HT1080 (cell line): ENCODE results near the gene CCT5. TPM values are rescaled to one million over a fixed set of nuclear protein-coding genes. Genes with fewer than 3 reads are reported as not detected.

Source experiments
- DNase-seq: peaks from one replicate; pipeline ENCODE4 v3.0.0-alpha.2; 2015; ENCODE audit warnings: low read depth
- polyA plus RNA-seq, 2 experiments: library from polyadenylated mRNA; depleted of rRNA; stranded (reverse); fragments of >200 nt; gene quantifications; 2 replicates each; pipeline ENCODE4 v1.2.3, GENCODE V29; 2015
- total RNA-seq: library from RNA; depleted of rRNA; stranded (reverse); fragments of >200 nt; shearing (Covaris generic); gene quantifications from 2 replicates; pipeline ENCODE4 v1.2.3, GENCODE V29; 2014; rRNA removed

CCT5 gene
- 1,655 and 1,707 TPM in 2 replicates for total RNA-seq
- polyA plus RNA-seq (2015; cell fraction: cytosol; rRNA removed) = 977 and 997 TPM in 2 replicates
- polyA plus RNA-seq (2015; cell fraction: nucleus; rRNA removed) = 1,249 and 1,506 TPM in 2 replicates

- peak; percentile 94 for DNase-seq
Measured at GRCh38 chr5:10249948-10250805, at the start of gene CCT5. TSS of gene CCT5 (plus strand) at chr5:10250280. CDS start at chr5:10250341, 61 bp downstream.

DNA sequence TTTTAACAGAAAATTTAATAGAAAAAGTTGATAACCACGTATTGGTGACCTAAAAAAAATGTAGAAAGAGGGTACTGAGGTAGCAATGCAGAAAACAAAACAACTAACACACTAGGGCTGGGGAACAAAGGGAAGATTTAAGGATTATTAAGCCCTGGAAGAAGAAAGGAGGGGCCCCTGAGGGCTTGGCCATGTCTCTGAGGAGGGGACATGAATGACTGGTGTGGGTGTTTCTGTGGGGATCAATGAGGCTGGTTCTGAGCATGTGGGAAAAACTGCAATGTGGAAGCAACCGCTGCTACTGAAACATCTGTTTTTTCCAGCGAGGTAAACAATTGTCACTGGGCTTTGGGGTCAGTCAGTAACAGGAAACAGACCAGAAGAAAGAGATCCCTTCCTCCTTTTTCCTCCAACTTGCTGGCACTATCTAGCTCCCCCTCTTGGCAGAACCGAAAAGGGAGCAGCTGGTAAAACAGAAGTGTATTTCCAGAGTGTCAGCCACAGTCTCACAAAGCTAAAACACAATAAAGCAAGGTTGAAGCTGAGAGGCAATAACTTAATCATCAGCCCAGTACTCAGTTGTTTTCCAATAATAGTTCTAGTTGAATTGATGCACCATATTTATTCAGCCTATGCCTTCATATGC lies 48.7 kb upstream of the CCT5 start:
- no peak for DNase-seq

- DNase-seq = no peak
Measured at GRCh38 chr5:10202089-10202910, 47.8 kb upstream of the CCT5 start.

- no peak for DNase-seq
Measured at GRCh38 chr5:10209004-10209403, 41.1 kb upstream of the CCT5 start.

GRCh38 chr5:10213316-10213715 lies 36.8 kb upstream of the CCT5 start:
- DNase-seq = no peak

GRCh38 chr5:10214041-10214440 lies 36.0 kb upstream of the CCT5 start:
- no peak for DNase-seq

DNA sequence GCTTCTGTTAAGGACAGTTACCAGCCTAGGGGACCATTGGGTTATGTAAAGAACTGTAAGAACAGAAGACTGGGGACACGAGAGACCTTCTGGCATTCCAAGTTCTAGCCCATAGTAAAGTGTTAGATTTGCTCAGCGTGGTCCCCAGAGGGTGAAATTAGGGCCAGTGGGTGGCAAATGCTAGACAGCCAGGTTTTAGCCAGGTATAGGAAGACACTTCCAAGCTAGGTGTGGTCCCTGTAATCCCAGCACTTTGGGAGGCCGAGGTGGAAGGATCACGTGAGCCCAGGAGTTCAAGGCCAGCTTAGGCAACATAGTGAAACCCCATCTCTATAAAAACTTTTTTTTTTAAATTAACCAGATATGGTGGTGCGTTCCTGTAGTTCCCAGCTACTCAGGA lies 34.7 kb upstream of the CCT5 start:
- no peak for DNase-seq

GRCh38 chr5:10216107-10216506 lies 34.0 kb upstream of the CCT5 start:
- no peak for DNase-seq

- no peak for DNase-seq
Measured at GRCh38 chr5:10218658-10219057, 31.4 kb upstream of the CCT5 start.

- DNase-seq = no peak
Measured at GRCh38 chr5:10219068-10219467, 31.0 kb upstream of the CCT5 start.

DNA sequence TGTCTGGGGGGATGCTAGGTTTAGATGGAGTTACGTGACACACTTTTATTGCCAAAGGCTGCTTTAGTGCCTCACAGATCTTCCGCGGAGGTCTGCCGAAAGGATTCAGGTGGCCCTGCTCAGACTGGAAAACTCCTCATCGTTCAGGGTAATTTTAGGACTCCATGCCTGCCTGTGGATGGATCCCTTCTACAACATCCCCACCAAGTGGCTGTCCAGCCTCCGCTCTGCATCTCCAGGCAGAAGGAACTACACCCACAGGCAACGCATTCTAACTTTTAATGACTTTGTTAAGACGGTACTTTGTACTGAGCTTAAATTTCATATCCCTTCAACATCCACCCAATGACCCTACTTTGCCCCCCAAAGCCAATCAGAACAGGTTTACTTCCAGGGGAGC lies 29.8 kb upstream of the CCT5 start:
- DNase-seq = no peak

DNA sequence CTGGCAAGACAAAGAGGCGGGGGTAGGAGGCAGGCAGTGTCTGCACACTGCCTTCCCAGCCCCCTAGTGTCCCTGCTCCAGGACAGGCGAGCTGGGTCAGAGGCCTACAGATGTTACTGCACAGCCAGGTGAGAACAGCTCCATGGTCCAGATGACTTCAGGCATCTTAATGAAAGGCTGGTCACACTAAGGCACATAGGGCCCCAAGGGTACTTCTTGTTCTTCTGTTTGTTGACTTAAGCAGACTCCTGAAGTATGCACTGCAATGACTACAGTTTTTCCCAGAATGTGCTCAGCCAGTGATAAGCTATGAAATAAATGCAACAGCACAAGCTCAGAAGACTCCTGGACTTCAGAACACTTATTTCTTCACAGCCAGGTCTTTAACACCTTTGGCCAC lies 27.8 kb upstream of the CCT5 start:
- no peak for DNase-seq

DNA sequence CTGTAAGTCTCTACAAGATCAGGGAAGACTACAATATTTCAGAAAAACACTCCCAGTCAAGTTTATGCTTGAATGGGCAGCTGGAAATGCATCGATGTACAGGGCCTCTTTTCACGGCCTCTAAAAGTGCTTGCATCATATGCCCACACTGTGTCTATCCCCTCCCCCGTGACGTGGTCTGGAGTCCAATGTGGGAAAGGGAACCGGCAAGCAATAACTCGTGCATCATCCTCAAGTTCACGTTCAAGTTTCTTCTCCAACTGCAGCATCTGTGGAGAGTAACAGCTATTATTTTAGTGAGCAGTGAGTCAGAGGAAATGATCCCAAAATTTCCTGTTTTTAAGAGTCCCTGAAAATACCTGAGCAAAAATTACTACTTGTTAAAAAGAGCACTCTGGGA lies 22.7 kb upstream of the CCT5 start:
- DNase-seq = peak; percentile 69

- DNase-seq = no peak
Measured at GRCh38 chr5:10228288-10228687, 21.8 kb upstream of the CCT5 start.

DNA sequence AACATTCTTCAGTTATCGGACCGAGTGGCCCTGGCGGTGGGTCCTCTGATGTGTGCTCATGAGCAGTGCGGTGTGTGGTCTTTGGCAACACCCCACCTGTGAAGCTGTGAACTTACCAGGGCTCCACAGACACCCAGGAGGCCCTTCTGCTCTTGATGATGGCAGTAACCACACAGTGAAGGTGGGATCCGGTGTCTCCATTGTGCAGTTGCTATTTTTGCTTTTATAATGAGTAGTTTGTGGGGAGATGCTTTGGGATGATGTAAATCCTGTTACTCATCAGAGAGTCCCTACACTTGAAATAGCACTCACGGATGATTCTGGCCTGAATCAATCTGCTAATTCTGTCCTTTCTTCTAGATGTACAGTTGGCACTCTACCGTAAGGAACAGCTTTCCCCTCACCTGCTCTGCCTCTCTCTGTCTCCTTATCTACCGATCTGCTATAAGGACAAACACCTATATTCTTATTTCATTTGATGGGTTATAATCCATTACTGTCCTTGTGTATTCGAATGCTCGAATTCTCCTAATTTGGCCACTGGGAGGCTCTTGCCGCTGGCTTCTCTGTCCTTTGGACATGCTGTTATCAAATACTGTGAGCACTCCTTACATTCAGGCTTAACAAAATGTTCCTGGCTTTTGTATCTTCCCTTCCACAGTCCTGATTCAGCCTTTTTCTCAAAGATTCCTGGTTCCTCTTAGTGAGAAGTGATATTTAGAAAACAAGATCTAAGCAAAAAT lies 20.6 kb upstream of the CCT5 start:
- DNase-seq = peak; percentile 98

DNA sequence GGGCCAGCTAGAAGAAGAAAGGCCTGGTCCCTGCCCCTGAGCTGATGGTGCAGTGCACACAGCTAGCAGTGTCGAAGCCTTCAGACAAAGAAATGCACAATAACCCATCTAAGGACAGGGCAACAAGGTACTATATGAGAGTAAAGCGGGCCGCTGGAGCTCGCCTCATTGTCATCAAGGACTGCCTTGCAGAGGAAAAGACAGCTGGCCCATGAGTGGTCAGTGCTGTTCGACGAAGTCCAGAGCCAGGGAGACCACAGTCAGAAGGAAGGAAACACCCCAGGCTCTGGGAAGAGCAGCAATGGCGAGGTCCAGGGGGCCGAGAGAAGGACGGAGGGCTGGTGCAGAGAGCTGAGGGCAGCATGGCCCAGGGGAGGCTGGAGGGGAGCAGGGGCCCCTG lies 17.7 kb upstream of the CCT5 start:
- no peak for DNase-seq

- no peak for DNase-seq
Measured at GRCh38 chr5:10233011-10233410, 17.1 kb upstream of the CCT5 start.

- DNase-seq = peak; percentile 91
Measured at GRCh38 chr5:10233505-10233904, 16.6 kb upstream of the CCT5 start.

- DNase-seq = peak; percentile 69
Measured at GRCh38 chr5:10235350-10235749, 14.7 kb upstream of the CCT5 start.

- DNase-seq = no peak
Measured at GRCh38 chr5:10243660-10244240, 6.3 kb upstream of the CCT5 start.
